Choroid plexus epithelial cell (primary cell): Measurements from ENCODE around the gene TRABD2B.

Experiments used
- DNase-seq: peaks from one replicate; pipeline ENCODE4 v3.0.0-alpha.2; 2010; ENCODE audit warnings: low read depth
- H3K4me3 ChIP-seq: 2 replicates; pipeline ENCODE4 v1.5.1; 2011; ENCODE audit warnings: low read depth, mild to moderate bottlenecking, control low read depth, low read length, moderate library complexity
- TF ChIP-seq, protein P1 (sequence below): conservative IDR thresholded peaks from 2 replicates; pipeline ENCODE4 v1.5.1; 2011; ENCODE audit warnings: low read depth, mild to moderate bottlenecking, control low read depth, inconsistent platforms, low read length, moderate library complexity

Gene TRABD2B

GRCh38 chr1:48007047-48007446, 9.9 kb upstream of the TRABD2B start:
- peak; percentile 94 for DNase-seq
- no peak overlapping the region for H3K4me3 ChIP-seq
- TF ChIP-seq, protein P1, sequence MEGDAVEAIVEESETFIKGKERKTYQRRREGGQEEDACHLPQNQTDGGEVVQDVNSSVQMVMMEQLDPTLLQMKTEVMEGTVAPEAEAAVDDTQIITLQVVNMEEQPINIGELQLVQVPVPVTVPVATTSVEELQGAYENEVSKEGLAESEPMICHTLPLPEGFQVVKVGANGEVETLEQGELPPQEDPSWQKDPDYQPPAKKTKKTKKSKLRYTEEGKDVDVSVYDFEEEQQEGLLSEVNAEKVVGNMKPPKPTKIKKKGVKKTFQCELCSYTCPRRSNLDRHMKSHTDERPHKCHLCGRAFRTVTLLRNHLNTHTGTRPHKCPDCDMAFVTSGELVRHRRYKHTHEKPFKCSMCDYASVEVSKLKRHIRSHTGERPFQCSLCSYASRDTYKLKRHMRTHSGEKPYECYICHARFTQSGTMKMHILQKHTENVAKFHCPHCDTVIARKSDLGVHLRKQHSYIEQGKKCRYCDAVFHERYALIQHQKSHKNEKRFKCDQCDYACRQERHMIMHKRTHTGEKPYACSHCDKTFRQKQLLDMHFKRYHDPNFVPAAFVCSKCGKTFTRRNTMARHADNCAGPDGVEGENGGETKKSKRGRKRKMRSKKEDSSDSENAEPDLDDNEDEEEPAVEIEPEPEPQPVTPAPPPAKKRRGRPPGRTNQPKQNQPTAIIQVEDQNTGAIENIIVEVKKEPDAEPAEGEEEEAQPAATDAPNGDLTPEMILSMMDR: no peak

DNA sequence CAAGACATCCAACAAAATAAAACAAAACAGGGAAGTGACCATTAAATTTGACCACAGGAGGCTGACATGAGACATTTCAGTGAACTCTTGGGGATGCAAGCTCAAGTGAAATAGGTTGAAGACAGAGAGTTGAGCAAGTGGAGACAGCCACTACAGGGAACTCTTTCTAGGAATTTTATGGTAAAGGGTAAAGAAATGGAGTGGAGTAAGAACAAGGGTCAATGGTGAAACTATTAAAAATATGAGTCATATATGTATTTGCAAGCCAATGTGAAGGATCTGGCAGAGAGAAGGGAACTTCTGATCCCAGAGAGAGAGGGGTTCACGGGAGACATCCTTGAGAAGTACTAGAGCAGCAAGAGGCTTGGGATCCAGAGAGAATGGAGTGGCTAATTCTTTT, 9.1 kb upstream of the TRABD2B start:
- peak; percentile 68 for DNase-seq
- TF ChIP-seq, protein P1: no peak
- H3K4me3 ChIP-seq: no peak overlapping the region

DNA sequence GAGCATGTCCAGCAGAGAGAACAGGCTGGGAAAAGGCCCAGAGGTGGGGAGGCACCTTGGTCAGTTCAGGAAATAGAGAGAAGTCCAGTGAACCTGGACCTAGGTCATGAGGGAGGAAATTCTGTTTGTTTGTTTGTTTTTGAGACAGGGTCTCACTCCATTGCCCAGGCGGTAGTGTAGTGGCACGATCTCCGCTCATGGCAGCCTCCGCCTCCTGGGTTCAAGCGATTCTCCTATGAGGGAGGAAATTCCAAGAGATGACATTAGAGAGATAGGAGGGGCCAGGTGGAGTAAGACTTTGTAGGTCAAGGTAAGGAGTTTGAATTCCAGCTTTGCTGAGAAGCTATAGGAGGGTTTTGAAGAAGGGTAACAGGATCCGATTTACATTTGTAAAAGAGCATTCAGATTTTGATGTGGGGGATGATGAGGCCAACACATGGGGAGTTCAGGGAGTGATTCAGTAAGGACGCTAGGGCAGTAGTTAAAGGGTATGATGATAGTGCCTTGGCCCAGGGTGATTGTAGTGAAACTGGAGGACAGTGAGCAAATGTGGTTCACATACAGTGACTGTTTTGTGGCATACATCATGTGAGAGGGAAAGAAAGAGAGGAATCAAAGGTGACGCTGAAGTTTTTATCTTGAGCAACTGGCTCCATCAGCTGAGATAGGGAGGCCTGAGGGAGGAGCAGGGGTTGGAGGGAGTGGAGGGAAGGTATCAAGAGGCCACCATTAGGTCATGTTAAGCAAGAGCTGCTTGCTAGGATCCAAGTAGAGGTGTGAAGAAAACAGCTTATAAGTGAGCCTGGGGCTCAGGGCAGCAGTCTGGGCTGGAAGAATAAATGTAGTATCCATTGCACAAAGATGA, 8.3 kb upstream of the TRABD2B start:
- TF ChIP-seq, protein P1: no peak
- no peak overlapping the region for H3K4me3 ChIP-seq
- no peak for DNase-seq

GRCh38 chr1:48003741-48004531, 6.8 kb upstream of the TRABD2B start:
- DNase-seq: no peak

GRCh38 chr1:48002142-48002541, 5.0 kb upstream of the TRABD2B start:
- DNase-seq: no peak
- TF ChIP-seq, protein P1: no peak
- no peak overlapping the region for H3K4me3 ChIP-seq

More at GRCh38 chr1:48003741-48004531, 6.8 kb upstream of the TRABD2B start:
- no peak overlapping the region for H3K4me3 ChIP-seq
- TF ChIP-seq, protein P1: no peak

GRCh38 chr1:48001696-48002095, 4.5 kb upstream of the TRABD2B start:
- TF ChIP-seq, protein P1: no peak
- no peak overlapping the region for H3K4me3 ChIP-seq
- DNase-seq: no peak

DNA sequence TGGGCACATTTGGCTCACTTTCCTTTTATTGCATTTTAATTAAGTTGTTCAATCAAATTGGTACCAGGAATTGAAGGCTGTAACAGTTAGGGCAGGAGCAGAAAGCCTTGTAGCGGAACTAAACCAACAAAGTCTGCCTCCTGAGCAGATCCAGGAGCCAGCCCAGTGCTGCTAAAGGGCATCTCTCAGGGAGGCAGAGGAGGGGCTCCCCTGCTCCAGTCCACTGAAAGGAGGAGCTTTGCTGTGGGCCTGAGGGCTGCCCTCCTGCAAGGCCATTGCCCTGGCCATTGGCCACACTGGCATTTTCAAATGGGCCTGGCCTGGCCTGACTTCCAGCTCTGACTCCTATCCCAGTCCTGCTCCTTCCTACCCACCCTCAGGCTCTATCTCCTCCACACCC, 3.7 kb upstream of the TRABD2B start:
- no peak for DNase-seq

More for the DNA sequence above, 3.7 kb upstream of the TRABD2B start:
- TF ChIP-seq, protein P1: no peak
- no peak overlapping the region for H3K4me3 ChIP-seq
